HepG2 (cell line): ENCODE measurements around the gene CYB5R3. TPM values are rescaled to one million over a fixed set of nuclear protein-coding genes. Genes with fewer than 3 reads are reported as not detected.

Source experiments
- AKAP8 ChIP-seq: sonication (generic); formaldehyde crosslinking; IDR thresholded peaks from 2 replicates; pipeline ENCODE4 v1.5.1; 2020; ENCODE audit warnings: mild to moderate bottlenecking, missing genetic modification reagents
- ATF6 ChIP-seq: sonication (generic); formaldehyde crosslinking; conservative IDR thresholded peaks from 2 replicates; pipeline ENCODE4 v1.4.0; 2020; ENCODE audit warnings: missing genetic modification reagents
- DBP ChIP-seq: sonication (generic); formaldehyde crosslinking; IDR thresholded peaks from 2 replicates; pipeline ENCODE4 v1.4.0; 2020; ENCODE audit warnings: missing genetic modification reagents; ENCODE audit errors: not compliant biosample characterization
- ELK4 ChIP-seq: sonication (generic); formaldehyde crosslinking; IDR thresholded peaks from 2 replicates; pipeline ENCODE4 v1.9.0; 2021; ENCODE audit warnings: missing genetic modification reagents, borderline replicate concordance
- GTF2F1 ChIP-seq: fragments of 150-350 bp; IDR thresholded peaks from 2 replicates; pipeline ENCODE4 v1.6.1; 2014; ENCODE audit warnings: low read length
- HIC2 ChIP-seq: sonication (generic); formaldehyde crosslinking; IDR thresholded peaks from 2 replicates; pipeline ENCODE4 v1.9.0; 2022; ENCODE audit warnings: low read depth, missing genetic modification reagents
- KDM4B ChIP-seq: sonication (generic); formaldehyde crosslinking; IDR thresholded peaks from 2 replicates; pipeline ENCODE4 v1.4.0; 2020; ENCODE audit warnings: missing genetic modification reagents
- KDM5A ChIP-seq: fragments of 200-600 bp; sonication (generic); IDR thresholded peaks from 2 replicates; pipeline ENCODE4 v1.7.0; 2018; ENCODE audit warnings: antibody characterized with exemption, mild to moderate bottlenecking, low read length, borderline replicate concordance
- MBNL3 ChIP-seq: fragments of 250-450 bp; sonication (Bioruptor Pico); conservative IDR thresholded peaks from 2 replicates; pipeline ENCODE4 v1.8.0; 2022; ENCODE audit warnings: mild to moderate bottlenecking, inconsistent platforms
- MIER3 ChIP-seq: IDR thresholded peaks from 2 replicates; pipeline ENCODE4 v1.6.1; 2016; ENCODE audit warnings: missing compliant biosample characterization, borderline replicate concordance
- SKIL ChIP-seq: sonication (generic); formaldehyde crosslinking; IDR thresholded peaks from 2 replicates; pipeline ENCODE4 v1.8.0; 2022; ENCODE audit warnings: missing genetic modification reagents, mild to moderate bottlenecking, moderate library complexity, borderline replicate concordance
- STAG1 ChIP-seq: sonication (generic); formaldehyde crosslinking; IDR thresholded peaks from 2 replicates; pipeline ENCODE4 v1.4.0; 2020; ENCODE audit warnings: missing genetic modification reagents
- TOE1 ChIP-seq: sonication (generic); formaldehyde crosslinking; IDR thresholded peaks from 2 replicates; pipeline ENCODE4 v1.4.0; 2020; ENCODE audit warnings: mild to moderate bottlenecking, missing genetic modification reagents
- ZBTB3 ChIP-seq: sonication (generic); formaldehyde crosslinking; IDR thresholded peaks from 2 replicates; pipeline ENCODE4 v1.4.0; 2020; ENCODE audit warnings: low read depth, mild to moderate bottlenecking, moderate library complexity, missing genetic modification reagents, borderline replicate concordance
- ZMYM4 ChIP-seq: sonication (generic); formaldehyde crosslinking; IDR thresholded peaks from 2 replicates; pipeline ENCODE4 v1.8.1; 2023; ENCODE audit warnings: mild to moderate bottlenecking, missing genetic modification reagents
- ZNF326 ChIP-seq: sonication (generic); formaldehyde crosslinking; IDR thresholded peaks from 2 replicates; pipeline ENCODE4 v1.4.0; 2020; ENCODE audit warnings: missing genetic modification reagents, borderline replicate concordance
- ZNF350 ChIP-seq: sonication (generic); formaldehyde crosslinking; IDR thresholded peaks from 2 replicates; pipeline ENCODE4 v1.4.0; 2020; ENCODE audit warnings: mild to moderate bottlenecking, low read depth, missing genetic modification reagents, borderline replicate concordance
- ZNF484 ChIP-seq: sonication (generic); formaldehyde crosslinking; IDR thresholded peaks from 2 replicates; pipeline ENCODE4 v1.5.1; 2020; ENCODE audit warnings: mild to moderate bottlenecking, low read depth, missing genetic modification reagents, borderline replicate concordance
- ZNF614 ChIP-seq: IDR thresholded peaks from 2 replicates; pipeline ENCODE4 v1.6.1; 2018; ENCODE audit warnings: missing biosample characterization, missing genetic modification reagents, inconsistent platforms, borderline replicate concordance
- ZNF776 ChIP-seq: sonication (generic); formaldehyde crosslinking; IDR thresholded peaks from 2 replicates; pipeline ENCODE4 v1.4.0; 2020; ENCODE audit warnings: mild to moderate bottlenecking, missing genetic modification reagents
- polyA plus RNA-seq, 8 experiments: library from polyadenylated mRNA; depleted of rRNA in 3 of 8; stranded (reverse) in 7 of 8; unstranded in 1 of 8; fragments of >200 nt; fragmentation: Illumina TruSeq in 4 of 8; extraction: Trizol in 4 of 8; gene quantifications; 2 replicates each; pipeline versions ENCODE4 v1.2.1 to v1.2.3, GENCODE V29; 2011 to 2016; ENCODE audit warnings: low read depth in 4 of 8, missing spikeins in 1 of 8, mixed read lengths in 1 of 8; ENCODE audit not compliant: insufficient read depth in 1 of 8
- total RNA-seq, 5 experiments: library from RNA; depleted of rRNA; stranded (reverse); fragments of >200 nt; fragmentation: Illumina TruSeq; extraction: Trizol; gene quantifications; 2 replicates each; pipeline ENCODE4 v1.2.3, GENCODE V29; 2016; ENCODE audit warnings: low read depth in 1 of 5

Gene CYB5R3
- total and polyA plus RNA-seq, 2 of the 13 experiments (the other 11 are each of a cell fraction or from before 2014, with no cell fraction given) = 32.4 to 305 TPM

- TF ChIP-seq DBP (CRISPR knock-in tag) (no peak), ZBTB3 (CRISPR knock-in tag) (no peak), ZNF350 (CRISPR knock-in tag) (peak; percentile 83; the same call in 1 of the 2 replicates), HIC2 (CRISPR knock-in tag) (peak; percentile 22; the same call in 1 of the 2 replicates), ZNF614 (CRISPR knock-in tag) (peak; percentile 64; the same call in 1 of the 2 replicates), SKIL (CRISPR knock-in tag) (no peak), GTF2F1 (no peak), AKAP8 (CRISPR knock-in tag) (peak; percentile 60; the same call in 1 of the 2 replicates), MBNL3 (CRISPR knock-in tag) (no peak), MIER3 (CRISPR knock-in tag) (peak; percentile 80; the same call in 1 of the 2 replicates), TOE1 (CRISPR knock-in tag) (0 out of 2 replicates have a peak, but pooled peaks have one; percentile 45), KDM5A (no peak), ZMYM4 (0 out of 2 replicates have a peak, but pooled peaks have one; percentile 34), ZNF776 (CRISPR knock-in tag) (no peak; the same call in 1 of the 2 replicates), ZNF484 (CRISPR knock-in tag) (no peak), ATF6 (CRISPR knock-in tag) (no peak), ZNF326 (no peak), KDM4B (CRISPR knock-in tag) (peak; percentile 27; the same call in 1 of the 2 replicates), ELK4 (CRISPR knock-in tag) (no peak), STAG1 (CRISPR knock-in tag) (0 out of 2 replicates have a peak, but pooled peaks have one; percentile 11)
Observed at GRCh38 chr22:42648368-42649245, 585 bp downstream of the CYB5R3 start (continued).
